Loucy (cell line): ENCODE data around the gene PDE11A.

Source experiments
- EZH2phosphoT487 ChIP-seq: fragments of 200-600 bp; IDR thresholded peaks from 2 replicates; pipeline ENCODE4 v1.6.1; 2018; ENCODE audit warnings: antibody characterized with exemption, mild to moderate bottlenecking, moderate library complexity, borderline replicate concordance
- TF ChIP-seq, protein P1 (sequence below): fragments of 200-600 bp; sonication (generic); conservative IDR thresholded peaks from 2 replicates; pipeline ENCODE4 v1.5.1; 2014; ENCODE audit warnings: mild to moderate bottlenecking, antibody characterized with exemption, low read length

DNA sequence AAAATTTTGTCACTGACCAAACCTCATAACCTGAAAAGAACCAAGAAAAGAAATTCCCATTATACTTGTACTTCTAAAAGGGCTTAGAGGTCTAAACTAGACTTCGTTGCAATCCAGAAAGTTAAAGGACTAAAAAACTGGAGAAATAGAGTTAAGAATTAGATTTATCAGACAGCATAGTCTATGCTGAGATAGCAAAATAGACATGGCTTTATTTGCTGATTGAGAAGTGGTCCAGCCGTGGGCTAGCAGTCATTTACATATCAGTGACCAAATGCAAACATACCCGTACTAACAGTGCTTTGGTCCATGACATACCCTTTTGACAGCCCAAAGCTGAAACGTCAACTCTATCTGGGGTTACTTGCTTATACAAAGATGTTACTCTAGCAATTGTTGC is 456.5 kb downstream of the PDE11A start:
- TF ChIP-seq, protein P1, sequence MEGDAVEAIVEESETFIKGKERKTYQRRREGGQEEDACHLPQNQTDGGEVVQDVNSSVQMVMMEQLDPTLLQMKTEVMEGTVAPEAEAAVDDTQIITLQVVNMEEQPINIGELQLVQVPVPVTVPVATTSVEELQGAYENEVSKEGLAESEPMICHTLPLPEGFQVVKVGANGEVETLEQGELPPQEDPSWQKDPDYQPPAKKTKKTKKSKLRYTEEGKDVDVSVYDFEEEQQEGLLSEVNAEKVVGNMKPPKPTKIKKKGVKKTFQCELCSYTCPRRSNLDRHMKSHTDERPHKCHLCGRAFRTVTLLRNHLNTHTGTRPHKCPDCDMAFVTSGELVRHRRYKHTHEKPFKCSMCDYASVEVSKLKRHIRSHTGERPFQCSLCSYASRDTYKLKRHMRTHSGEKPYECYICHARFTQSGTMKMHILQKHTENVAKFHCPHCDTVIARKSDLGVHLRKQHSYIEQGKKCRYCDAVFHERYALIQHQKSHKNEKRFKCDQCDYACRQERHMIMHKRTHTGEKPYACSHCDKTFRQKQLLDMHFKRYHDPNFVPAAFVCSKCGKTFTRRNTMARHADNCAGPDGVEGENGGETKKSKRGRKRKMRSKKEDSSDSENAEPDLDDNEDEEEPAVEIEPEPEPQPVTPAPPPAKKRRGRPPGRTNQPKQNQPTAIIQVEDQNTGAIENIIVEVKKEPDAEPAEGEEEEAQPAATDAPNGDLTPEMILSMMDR = no peak
- no peak for TF ChIP-seq EZH2phosphoT487
